8988T (cell line): ENCODE measurements around the gene TMEM245.

Experiments
- DNase-seq: peaks from one replicate; pipeline ENCODE4 v3.0.0; 2011

The TMEM245 gene

DNA sequence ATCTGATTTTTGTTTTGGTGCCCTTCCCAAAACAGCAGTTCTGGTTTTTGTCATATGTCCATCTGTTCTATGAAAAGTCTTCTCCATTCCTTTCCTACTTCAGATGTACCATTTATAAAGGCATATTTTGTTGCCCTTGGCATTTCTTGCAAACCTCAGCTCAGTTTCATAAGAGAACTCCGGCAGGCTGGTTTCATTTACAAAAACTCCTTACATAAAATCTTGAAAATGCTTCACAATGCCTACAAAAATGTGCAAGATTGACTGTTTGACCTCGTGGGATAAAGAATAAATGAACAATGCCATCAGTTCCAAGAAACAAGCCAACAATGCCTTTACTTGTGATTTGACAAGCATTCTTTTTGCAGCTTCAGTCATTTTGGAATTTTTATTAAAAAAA lies 67.3 kb downstream of the TMEM245 start:
- no peak for DNase-seq

- DNase-seq: no peak
These were observed 68.0 kb downstream of the TMEM245 start for GRCh38 chr9:109051733-109052132.

- DNase-seq: no peak
These were observed 69.3 kb downstream of the TMEM245 start for GRCh38 chr9:109050444-109050843.

GRCh38 chr9:109048822-109049221 lies 70.9 kb downstream of the TMEM245 start:
- DNase-seq: no peak

DNA sequence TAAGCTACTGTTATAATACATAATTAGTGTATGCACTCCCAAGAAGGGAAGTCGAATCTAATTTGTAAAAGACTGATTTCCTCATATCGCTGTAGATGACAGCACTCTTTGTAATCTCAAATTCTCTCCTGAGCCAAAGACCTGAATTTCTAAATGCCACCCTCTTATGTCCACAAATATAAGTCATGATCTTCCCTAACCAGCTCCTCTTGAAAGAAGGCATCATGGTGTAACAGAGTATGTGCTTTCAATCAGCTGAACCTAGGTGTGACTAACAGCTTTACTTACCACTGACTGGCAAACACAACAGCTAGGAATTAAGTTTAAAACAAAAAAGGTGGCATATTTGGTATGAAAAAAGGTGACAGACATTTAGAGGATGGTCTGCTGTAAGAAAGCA lies 72.5 kb downstream of the TMEM245 start:
- no peak for DNase-seq

DNA sequence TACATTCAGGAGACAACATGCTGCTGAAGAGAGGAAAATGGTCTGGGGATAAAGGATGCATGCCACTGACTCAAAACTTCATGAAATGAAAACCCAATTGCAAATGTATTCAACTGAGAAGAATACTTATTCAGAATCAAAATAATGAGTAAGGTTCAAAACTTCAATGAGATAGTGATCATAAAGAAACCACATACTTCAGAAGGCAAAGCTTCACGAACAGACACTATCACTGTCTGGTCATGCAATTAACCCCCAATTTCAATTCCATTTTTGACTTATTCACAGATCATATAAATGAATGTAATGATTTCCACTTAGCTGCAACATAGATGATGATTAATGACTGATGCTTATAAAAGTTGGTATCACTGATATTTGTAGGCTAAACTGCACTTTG lies 73.4 kb downstream of the TMEM245 start:
- no peak for DNase-seq

DNA sequence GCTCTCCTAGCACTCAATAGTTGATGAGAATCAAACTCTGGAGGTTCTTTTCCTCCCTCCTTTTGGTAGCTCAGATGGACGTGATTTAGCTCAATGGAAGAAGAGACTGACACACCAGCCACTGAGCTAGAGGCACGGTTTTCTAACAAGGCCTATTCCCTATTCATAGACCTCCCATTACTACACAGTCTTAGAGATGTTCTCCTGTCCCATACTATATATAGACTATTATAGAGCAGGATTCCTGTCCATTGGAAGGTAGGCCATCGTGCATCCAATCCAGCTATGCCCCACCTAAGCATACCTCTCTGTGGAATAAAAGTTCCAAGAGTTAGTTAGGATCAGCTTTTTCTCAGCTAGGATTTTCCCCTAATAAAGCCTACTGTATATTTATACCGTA lies 76.2 kb downstream of the TMEM245 start:
- DNase-seq: no peak

- no peak for DNase-seq
These were observed 79.2 kb downstream of the TMEM245 start for GRCh38 chr9:109040571-109040970.

DNA sequence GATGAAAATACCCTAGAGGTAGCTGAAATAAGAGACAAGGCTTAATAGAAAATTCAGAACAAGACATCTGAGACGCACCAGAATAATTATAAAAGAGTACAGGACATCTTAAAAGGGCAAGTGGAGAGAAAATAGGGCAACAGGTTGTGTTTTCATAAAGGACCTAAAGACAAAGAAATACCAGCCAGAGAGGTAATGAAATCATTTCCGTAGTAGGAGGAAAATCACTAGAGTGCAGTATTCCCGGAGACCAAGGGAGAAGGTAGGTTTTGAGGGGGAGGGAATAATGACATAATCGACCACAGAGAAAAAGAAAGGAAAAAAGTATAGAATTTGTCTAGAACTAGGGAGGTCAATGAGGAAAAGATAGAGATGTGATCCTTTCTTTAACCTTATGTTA lies 80.2 kb downstream of the TMEM245 start:
- no peak for DNase-seq

DNA sequence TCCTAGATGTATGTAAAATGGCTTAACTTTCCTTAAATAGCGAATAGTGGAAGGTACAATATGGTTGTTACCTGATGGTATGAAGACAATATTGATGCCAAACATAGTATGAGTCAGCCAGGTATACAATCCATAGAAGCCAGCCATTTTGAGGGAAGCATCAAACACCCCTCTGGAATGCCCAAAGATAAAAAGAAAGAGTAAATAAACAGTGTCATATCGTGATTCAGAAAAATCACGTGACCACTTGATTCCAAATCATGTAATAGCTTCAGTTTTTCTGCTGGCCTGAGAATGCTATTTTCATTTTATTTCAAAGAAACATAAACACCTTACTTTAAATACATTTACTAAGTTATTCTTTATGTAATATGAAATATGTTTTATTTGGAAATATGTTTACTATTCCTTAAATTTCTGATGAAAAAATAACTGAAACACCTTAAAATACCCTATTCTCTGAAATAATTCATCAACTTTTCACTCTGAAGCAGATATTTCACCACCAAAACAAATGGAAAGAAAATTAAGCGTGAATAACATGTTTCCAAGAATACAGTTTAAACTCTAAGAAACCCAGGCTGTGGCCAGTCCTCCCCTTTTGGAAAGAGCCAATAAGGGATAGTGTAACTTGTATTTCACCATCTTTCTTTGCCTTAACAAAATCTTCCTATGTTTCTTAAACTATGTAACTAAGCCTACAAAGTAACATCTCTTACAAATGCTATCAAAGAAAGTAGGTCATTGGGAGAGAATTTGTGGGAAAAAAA lies 81.6 kb downstream of the TMEM245 start:
- DNase-seq: no peak

- DNase-seq: no peak
These were observed 82.7 kb downstream of the TMEM245 start for GRCh38 chr9:109036744-109037680.

- DNase-seq: no peak
These were observed 83.9 kb downstream of the TMEM245 start for GRCh38 chr9:109035684-109036423.

DNA sequence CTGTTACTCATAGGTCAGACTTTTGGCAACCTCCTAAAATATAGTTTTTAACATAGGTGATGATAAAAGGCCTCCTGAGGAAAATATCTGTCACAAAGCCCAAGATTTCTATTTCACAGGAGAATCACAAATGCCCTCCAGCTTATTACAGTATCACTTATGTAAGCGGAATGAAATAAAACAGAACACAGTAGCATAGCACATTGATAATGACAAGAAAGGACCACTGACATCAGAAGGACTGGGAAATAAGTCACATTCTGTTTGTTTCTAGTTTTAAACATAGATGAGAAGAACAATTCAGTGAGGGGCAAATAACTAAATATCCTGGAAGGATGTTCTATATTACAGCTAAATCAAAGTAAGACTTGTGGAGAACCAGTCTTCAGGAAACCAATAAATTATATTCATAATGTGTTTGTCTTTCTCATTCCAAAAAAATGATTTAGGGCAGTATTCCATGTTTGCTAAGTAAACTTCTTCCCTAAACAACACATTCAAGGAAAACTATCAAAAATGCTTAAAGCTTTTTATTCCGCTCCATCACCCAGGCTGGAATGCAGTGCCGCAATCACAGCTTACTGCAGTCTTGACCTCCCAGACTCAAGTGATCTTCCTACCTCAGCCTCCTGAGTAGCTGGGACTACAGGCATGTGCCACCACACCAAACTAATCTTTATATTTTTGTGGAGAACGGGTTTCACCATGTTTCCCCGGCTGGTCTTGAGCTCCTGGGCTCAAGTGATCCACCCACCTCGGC lies 85.6 kb downstream of the TMEM245 start:
- DNase-seq: no peak

DNA sequence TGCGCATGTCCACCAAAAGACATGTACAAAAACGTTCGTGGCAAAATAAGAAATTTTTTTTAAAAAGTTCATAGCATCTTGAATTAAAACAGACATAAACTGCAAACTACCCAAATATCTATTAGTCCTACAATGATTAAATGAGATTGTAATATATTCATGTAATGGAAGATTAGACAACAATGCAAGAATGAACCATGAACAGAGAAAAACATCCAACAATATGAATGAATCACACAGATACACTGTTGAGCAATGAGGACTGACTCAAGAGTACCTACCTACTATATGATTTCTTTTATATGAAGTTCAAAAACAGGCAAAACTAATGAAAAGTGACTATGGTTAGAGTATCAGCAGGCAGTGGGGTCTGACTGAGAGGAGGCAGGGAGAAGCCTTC lies 88.5 kb downstream of the TMEM245 start:
- DNase-seq: no peak

GRCh38 chr9:109030426-109030825 lies 89.3 kb downstream of the TMEM245 start:
- DNase-seq: no peak

DNA sequence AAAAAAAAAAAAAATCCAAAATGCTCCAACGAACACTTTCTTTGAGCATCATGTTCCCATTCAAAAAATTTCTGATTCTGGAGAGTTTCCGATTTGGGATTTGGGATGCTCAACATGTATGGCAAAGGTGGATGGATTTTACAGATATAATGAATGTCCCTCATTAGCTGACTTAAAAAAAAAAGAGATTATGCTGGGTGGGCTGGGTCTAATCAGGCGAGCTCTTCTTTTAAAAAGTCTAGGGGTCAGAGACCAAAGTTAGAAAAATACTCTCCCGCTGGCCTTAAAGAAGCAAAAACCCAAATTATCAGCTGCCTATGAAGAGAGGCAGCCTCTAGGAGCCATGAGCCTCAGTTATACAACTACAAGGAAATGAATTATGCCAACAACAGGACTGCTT lies 91.3 kb downstream of the TMEM245 start:
- no peak for DNase-seq

DNA sequence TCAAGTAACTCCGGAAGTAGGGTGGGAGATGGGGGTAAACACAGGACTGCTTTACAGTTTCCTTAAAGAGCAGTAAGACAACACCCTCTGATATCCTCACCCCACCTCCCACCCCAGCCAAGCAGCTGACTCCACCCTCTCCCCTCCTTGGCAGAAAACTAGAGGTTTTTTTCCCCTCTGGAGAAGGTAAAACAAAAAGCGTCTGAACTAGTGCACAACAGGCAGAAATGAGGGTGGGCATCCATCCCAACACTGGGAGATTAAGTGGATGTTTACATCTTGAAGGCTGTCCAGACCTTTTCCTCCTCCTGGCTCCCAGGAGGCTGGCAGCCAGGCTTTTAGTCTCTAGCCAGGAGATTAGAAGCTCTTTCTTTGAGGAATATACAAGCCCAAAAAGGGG lies 92.6 kb downstream of the TMEM245 start:
- DNase-seq: no peak

- DNase-seq: no peak
These were observed 93.4 kb downstream of the TMEM245 start for GRCh38 chr9:109026306-109026705.

GRCh38 chr9:109022873-109023272 lies 96.9 kb downstream of the TMEM245 start:
- DNase-seq: no peak

GRCh38 chr9:109020581-109021511 lies 98.9 kb downstream of the TMEM245 start:
- DNase-seq: no peak

DNA sequence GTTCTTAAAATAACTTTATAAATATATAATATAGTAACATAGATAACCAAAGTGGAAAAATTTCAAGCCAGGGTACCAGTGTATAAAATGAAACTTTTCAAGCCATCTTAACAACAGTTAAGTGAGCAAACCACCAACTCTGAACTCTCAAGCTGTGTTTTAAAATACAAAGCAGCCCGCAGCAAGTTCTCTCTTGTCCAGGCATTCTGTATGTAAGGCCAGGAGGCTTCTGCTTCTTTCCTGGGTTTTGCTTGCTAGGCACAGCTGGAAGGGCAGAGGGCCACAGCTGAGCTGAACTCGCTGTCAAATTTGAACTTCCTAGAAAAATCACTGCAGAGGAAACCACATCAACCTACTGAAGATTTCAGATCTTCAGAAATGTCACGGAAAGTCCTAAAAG lies 99.6 kb downstream of the TMEM245 start:
- DNase-seq: no peak

DNA sequence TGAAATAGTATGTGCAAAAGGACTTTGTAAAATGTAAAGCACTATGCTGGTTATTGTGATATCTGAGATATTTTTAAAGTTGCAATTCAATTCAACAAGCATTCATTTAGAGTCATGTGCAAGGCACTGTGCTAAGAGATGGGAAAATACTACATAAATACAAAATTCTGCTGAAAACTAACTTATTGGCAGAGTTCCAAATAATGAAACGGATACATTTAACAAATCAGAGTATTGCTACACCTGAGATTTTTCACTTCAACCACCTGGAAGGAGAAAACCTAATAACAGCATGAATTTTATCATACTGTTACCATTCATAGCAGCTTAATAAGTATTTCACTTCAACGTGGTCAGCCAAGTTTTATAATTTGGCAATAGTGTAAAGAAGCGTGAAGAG lies 100.3 kb downstream of the TMEM245 start:
- DNase-seq: no peak
